Prostate gland (tissue), 2 donors: ENCODE measurements around the gene KLF13. TPM values are rescaled to one million over a fixed set of nuclear protein-coding genes. Genes with fewer than 3 reads are reported as not detected.

Source experiments
- DNase-seq: peaks from one replicate; pipeline ENCODE4 v3.0.0-alpha.2; 2019; ENCODE audit warnings: low spot score
- H3K27ac ChIP-seq, 2 donors: fragments of 200-600 bp; sonication (generic); 2 replicates each; pipeline ENCODE4 v1.5.1; 2017 to 2019
- H3K27me3 ChIP-seq: fragments of 200-600 bp; sonication (generic); replicated peaks from 2 replicates; pipeline ENCODE4 v1.5.1; 2019; ENCODE audit not compliant: insufficient read depth
- H3K36me3 ChIP-seq, 2 donors: fragments of 200-600 bp; sonication (generic); 1 replicate in 1 of 2; 2 replicates in 1 of 2; pipeline versions ENCODE4 v1.5.1 to v1.8.1; 2017 to 2019
- H3K4me1 ChIP-seq: fragments of 200-600 bp; sonication (generic); replicated peaks from 2 replicates; pipeline ENCODE4 v1.5.1; 2019
- H3K4me3 ChIP-seq, 2 donors: fragments of 200-600 bp; sonication (generic); 2 replicates each; pipeline ENCODE4 v1.5.1; 2017 to 2019
- H3K9me3 ChIP-seq: fragments of 200-600 bp; sonication (generic); 2 replicates; pipeline ENCODE4 v1.5.1; 2017
- CTCF ChIP-seq, 4 experiments: fragments of 200-600 bp in 2 of 4; fragments of 450-650 bp in 2 of 4; sonication (generic) in 2 of 4; IDR thresholded peaks; 1 replicate in 3 of 4; 2 replicates in 1 of 4; pipeline ENCODE4 v1.5.1; 2016 to 2019; ENCODE audit warnings: antibody characterized with exemption in 4 of 4, mild to moderate bottlenecking in 2 of 4, moderate library complexity in 2 of 4
- POLR2A ChIP-seq: fragments of 450-650 bp; IDR thresholded peaks from one replicate; pipeline ENCODE4 v1.6.1; 2016; ENCODE audit warnings: antibody characterized with exemption, mild to moderate bottlenecking
- POLR2AphosphoS5 ChIP-seq: sonication (generic); formaldehyde crosslinking; IDR thresholded peaks from one replicate; pipeline ENCODE4 v1.6.1; 2017; ENCODE audit warnings: antibody characterized with exemption
- WGBS: methylation state at CpG from one replicate; pipeline ENCODE4 v1.1.5; 2018; 5-methylcytosine and 5-hydroxymethylcytosine counted together
- intact Hi-C: fragments of 100-400 bp; cut with DNase I; formaldehyde crosslinking; loops from one replicate; pipeline ENCODE4 v1.14.2; 2022
- total RNA-seq, 2 donors: library from RNA; depleted of rRNA; stranded (reverse); fragments of >200 nt; gene quantifications; one replicate each; pipeline ENCODE4 v1.1.0, GENCODE V29; 2016

Gene KLF13
- total RNA-seq, 2 donors from 2014 or later: 16.6 to 56.5 TPM

GRCh38 chr15:31402511-31403056 is 75.9 kb downstream of the KLF13 start:
- H3K9me3 ChIP-seq: no peaks in the 10 kb centered on the region
- no peak for TF ChIP-seq CTCF (IDR thresholded peaks at IDR 0.05)
- TF ChIP-seq POLR2AphosphoS5: no peak
- TF ChIP-seq POLR2A: no peak
- intact Hi-C loops: no loop called here
- H3K27ac ChIP-seq: no peak overlapping the region
- H3K4me3 ChIP-seq: no peak overlapping the region
- H3K4me1 ChIP-seq: peaks cover 2% of the 10 kb centered on the region
- 74% methylated on average over 9 of the region's 13 CpGs for WGBS
- no peaks in the 10 kb centered on the region for H3K36me3 ChIP-seq
- no peak for DNase-seq
- H3K27me3 ChIP-seq: no peaks in the 10 kb centered on the region

GRCh38 chr15:31403096-31403495 is 76.5 kb downstream of the KLF13 start:
- WGBS: 90% methylated on average over 6 of the region's 6 CpGs

GRCh38 chr15:31403606-31404005 is 77.0 kb downstream of the KLF13 start:
- no peak for TF ChIP-seq POLR2AphosphoS5
- no peak for TF ChIP-seq POLR2A
- no peak for TF ChIP-seq CTCF (IDR thresholded peaks at IDR 0.05)
- no peaks in the 10 kb centered on the region for H3K36me3 ChIP-seq
- H3K27ac ChIP-seq: no peak overlapping the region
- no peaks in the 10 kb centered on the region for H3K9me3 ChIP-seq
- no peak for DNase-seq
- H3K4me3 ChIP-seq: no peak overlapping the region
- H3K27me3 ChIP-seq: no peaks in the 10 kb centered on the region
- H3K4me1 ChIP-seq: no peaks in the 10 kb centered on the region
- intact Hi-C loops: no loop called here
- WGBS: 81% methylated on average over 5 of the region's 5 CpGs

More at GRCh38 chr15:31403096-31403495, 76.5 kb downstream of the KLF13 start:
- H3K36me3 ChIP-seq: no peaks in the 10 kb centered on the region
- no peaks in the 10 kb centered on the region for H3K27me3 ChIP-seq
- H3K27ac ChIP-seq: no peak overlapping the region
- no peak overlapping the region for H3K4me3 ChIP-seq
- no peaks in the 10 kb centered on the region for H3K9me3 ChIP-seq
- TF ChIP-seq POLR2AphosphoS5: no peak
- TF ChIP-seq CTCF (IDR thresholded peaks at IDR 0.05): no peak
- TF ChIP-seq POLR2A: no peak
- intact Hi-C loops: no loop called here
- DNase-seq: no peak
- no peaks in the 10 kb centered on the region for H3K4me1 ChIP-seq

GRCh38 chr15:31404345-31404744 is 77.7 kb downstream of the KLF13 start:
- 87% methylated on average over 3 of the region's 3 CpGs for WGBS
- Histone ChIP-seq H3K27ac (no peak overlapping the region), H3K9me3 (no peaks in the 10 kb centered on the region), H3K4me3 (no peak overlapping the region), H3K27me3 (no peaks in the 10 kb centered on the region), H3K4me1 (no peaks in the 10 kb centered on the region), H3K36me3 (no peaks in the 10 kb centered on the region)
- no peak for DNase-seq
- TF ChIP-seq CTCF (IDR thresholded peaks at IDR 0.05) (no peak), POLR2A (no peak), POLR2AphosphoS5 (no peak)
- intact Hi-C loops: no loop called here

- Histone ChIP-seq H3K36me3 (no peaks in the 10 kb centered on the region), H3K9me3 (no peaks in the 10 kb centered on the region), H3K27me3 (no peaks in the 10 kb centered on the region), H3K4me3 (no peak overlapping the region), H3K27ac (no peak overlapping the region), H3K4me1 (no peaks in the 10 kb centered on the region)
- DNase-seq: no peak
- WGBS: 72% methylated on average over 13 of the region's 13 CpGs
- intact Hi-C loops: no loop called here
- TF ChIP-seq POLR2A (no peak), POLR2AphosphoS5 (peak; percentile 4)
Measured at GRCh38 chr15:31405200-31405920, 78.7 kb downstream of the KLF13 start.
